ENCODE results near the gene KRTAP5-8. TPM values are rescaled to one million over a fixed set of nuclear protein-coding genes. Genes with fewer than 3 reads are reported as not detected.
"Not testable (repeated sequence)": the region's sequence is repeated elsewhere in the genome, so short reads cannot be mapped to it uniquely, and the experiment has no call there.

Gene KRTAP5-8
- total RNA-seq, 1 experiment from 2014 or later: not detected

DNA sequence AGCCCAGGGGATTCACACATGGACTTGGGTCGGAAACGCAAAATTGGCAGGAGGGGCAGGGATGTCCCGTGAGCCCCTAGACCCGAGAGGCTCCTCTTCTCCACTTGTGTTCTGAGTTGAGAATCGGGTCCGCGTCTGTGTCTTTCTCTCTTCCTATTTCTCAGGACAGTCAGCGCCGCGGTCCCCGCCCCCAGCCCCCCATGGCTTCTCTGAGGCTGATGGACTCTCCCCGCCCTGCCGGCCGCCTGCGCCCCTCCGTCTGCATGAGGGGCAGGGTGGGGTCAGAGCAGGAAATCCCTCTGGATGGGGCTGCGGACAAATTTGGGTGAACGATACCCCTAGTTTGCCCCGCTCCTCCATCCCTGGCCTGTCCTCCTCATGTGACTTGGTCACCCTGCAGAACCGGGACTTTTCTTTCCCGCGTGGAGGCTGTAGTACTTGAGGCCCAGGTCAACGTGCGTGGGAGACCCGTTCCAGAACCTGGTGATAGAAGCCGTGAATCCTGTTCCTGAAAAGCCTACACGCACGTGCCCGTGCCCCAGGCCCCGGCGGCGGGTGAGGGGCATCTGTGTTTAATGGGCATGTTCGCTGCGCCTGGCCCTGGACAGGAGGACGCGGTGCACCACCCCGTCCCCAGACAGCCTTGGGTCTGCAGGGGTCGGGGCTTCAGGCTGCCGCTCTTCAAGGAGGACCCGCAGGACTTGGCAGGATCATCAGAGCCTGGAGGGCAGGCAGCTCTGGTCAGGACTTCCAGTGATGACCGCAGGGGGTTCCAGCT is 39.1 kb downstream of the KRTAP5-8 start:
- H3K36me3 ChIP-seq (ENCODE audit: control insufficient read depth in 1 of 2, insufficient read depth in 2 of 2, low read length in 2 of 2); H3K4me2 ChIP-seq (ENCODE audit: low read length); BruUV-seq (replicated peaks); H3K27me3 ChIP-seq (ENCODE audit: insufficient read depth, low read length); ATAC-seq; intact Hi-C loops (cut with micrococcal nuclease); H3K9me3 ChIP-seq (ENCODE audit: control insufficient read depth in 1 of 2, insufficient read depth in 1 of 2, low read depth in 1 of 2, low read length in 2 of 2); H3K4me3 ChIP-seq (replicated peaks in 1 of 2; ENCODE audit: low read depth in 1 of 2, low read length in 2 of 2); RAD21 ChIA-PET (ENCODE audit: low non-redundant PET in 1 of 2, low total read pairs in 2 of 2, uncharacterized antibody in 2 of 2, unreplicated experiment in 2 of 2); POLR2A ChIA-PET; DNase-seq (ENCODE audit: low read depth, low spot score); H3K9me2 ChIP-seq (ENCODE audit: insufficient read depth); H3K9ac ChIP-seq (ENCODE audit: low read length); H3K27ac ChIP-seq (ENCODE audit: low read depth, low read length); H4K20me1 ChIP-seq (ENCODE audit: insufficient read depth); H2AFZ ChIP-seq (ENCODE audit: low read depth, low read length, poor library complexity, severe bottlenecking); H3K79me2 ChIP-seq (ENCODE audit: insufficient read depth, low read length); H3K4me1 ChIP-seq (ENCODE audit: control insufficient read depth in 1 of 2, insufficient read depth in 2 of 2, low read length in 2 of 2): not testable (repeated sequence)
- CTCF ChIA-PET: interaction anchor here (1.4 kb wide), 1 partner anchor 13 kb away, joined by 4 read pairs; no protein-coding TSS in a partner anchor

DNA sequence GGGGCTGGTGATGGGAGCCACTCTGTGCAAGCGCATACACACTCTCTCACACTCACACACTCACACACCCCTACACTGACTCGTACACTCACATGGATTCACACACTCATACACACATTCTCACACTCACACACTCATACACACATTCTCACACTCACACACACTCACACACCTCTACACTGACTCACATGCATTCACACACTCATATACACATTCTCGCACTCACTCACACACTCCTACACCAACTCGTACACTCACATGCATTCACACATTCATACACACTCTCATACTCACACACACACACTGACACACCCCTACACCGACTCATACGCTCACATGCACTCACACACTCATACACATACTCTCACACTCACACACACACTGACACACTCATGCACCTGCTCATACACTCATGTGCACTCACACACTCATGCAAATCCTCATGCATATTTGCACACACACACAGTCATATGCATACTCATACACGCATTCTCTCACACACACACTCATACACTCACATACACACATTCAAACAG is 39.7 kb downstream of the KRTAP5-8 start:
- no peak for DNase-seq (ENCODE audit: low read depth, low spot score)
- ChIA-PET CTCF (interaction anchor here (1.4 kb wide), 1 partner anchor 14 kb away, joined by 4 read pairs; no protein-coding TSS in a partner anchor), POLR2A (no interaction called here), RAD21 (ENCODE audit: low non-redundant PET in 1 of 2, low total read pairs in 2 of 2, uncharacterized antibody in 2 of 2, unreplicated experiment in 2 of 2) (no interaction called here)
- Histone ChIP-seq H3K9ac (ENCODE audit: low read length) (no peak overlapping the region), H4K20me1 (ENCODE audit: insufficient read depth) (no peaks in the 10 kb centered on the region), H3K4me3 (replicated peaks in 1 of 2; ENCODE audit: low read depth in 1 of 2, low read length in 2 of 2) (no peak overlapping the region), H2AFZ (ENCODE audit: low read depth, low read length, poor library complexity, severe bottlenecking) (no peak overlapping the region), H3K79me2 (ENCODE audit: insufficient read depth, low read length) (no peaks in the 10 kb centered on the region), H3K27me3 (ENCODE audit: insufficient read depth, low read length) (peaks cover 7% of the 10 kb centered on the region; the same call in 1 of the 2 replicates), H3K4me2 (ENCODE audit: low read length) (no peak overlapping the region), H3K9me2 (ENCODE audit: insufficient read depth) (no peaks in the 10 kb centered on the region), H3K36me3 (ENCODE audit: control insufficient read depth in 1 of 2, insufficient read depth in 2 of 2, low read length in 2 of 2) (no peaks in the 10 kb centered on the region), H3K9me3 (ENCODE audit: control insufficient read depth in 1 of 2, insufficient read depth in 1 of 2, low read depth in 1 of 2, low read length in 2 of 2) (no peaks in the 10 kb centered on the region), H3K4me1 (ENCODE audit: control insufficient read depth in 1 of 2, insufficient read depth in 2 of 2, low read length in 2 of 2) (peaks cover 0 to 4% of the 10 kb centered on the region in 2 experiments; a peak in 1 of 4 replicates), H3K27ac (ENCODE audit: low read depth, low read length) (no peak overlapping the region)
- TF ChIP-seq EZH2 (IDR thresholded peaks at IDR 0.05) (no peak), EZH2phosphoT487 (IDR thresholded peaks at IDR 0.05; ENCODE audit: borderline replicate concordance) (no peak), TCF7L2 (IDR thresholded peaks at IDR 0.05; ENCODE audit: borderline replicate concordance, extremely low read depth, insufficient read depth, insufficient read length) (no peak), JUND (IDR thresholded peaks at IDR 0.05) (no peak), ZNF274 (IDR thresholded peaks at IDR 0.05; ENCODE audit: low read depth, low read length) (no peak), YY1 (IDR thresholded peaks at IDR 0.05; ENCODE audit: extremely low read depth, insufficient replicate concordance, low read depth, low read length) (no peak)
- intact Hi-C loops (cut with micrococcal nuclease): no loop called here
- BruUV-seq (replicated peaks): no TSS peak
- ATAC-seq: no peak

DNA sequence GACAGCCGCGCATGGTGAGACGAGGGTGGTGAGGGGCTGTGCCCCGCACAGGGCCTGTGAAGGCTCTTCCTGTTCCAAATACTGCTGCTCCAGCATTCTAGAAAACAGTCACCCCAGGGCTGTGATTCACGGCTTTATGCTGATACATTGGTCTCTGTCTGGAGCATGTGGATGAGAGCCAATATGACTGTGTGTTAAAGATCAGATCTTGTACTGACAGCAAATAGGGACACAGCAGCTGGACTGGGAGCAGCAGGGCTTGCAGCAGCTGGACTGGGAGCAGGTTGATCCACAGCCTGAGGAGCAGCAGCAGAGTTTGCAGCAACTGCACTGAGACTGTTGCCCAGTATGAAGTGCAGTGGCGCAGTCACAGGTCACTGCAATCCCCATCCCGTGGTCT is 41.7 kb downstream of the KRTAP5-8 start:
- H3K9ac ChIP-seq (ENCODE audit: low read length); H3K36me3 ChIP-seq (ENCODE audit: control insufficient read depth in 1 of 2, insufficient read depth in 2 of 2, low read length in 2 of 2); H3K9me2 ChIP-seq (ENCODE audit: insufficient read depth); BruUV-seq (replicated peaks); H3K79me2 ChIP-seq (ENCODE audit: insufficient read depth, low read length); H3K4me3 ChIP-seq (replicated peaks in 1 of 2; ENCODE audit: low read depth in 1 of 2, low read length in 2 of 2); H3K27ac ChIP-seq (ENCODE audit: low read depth, low read length); POLR2A ChIA-PET; RAD21 ChIA-PET (ENCODE audit: low non-redundant PET in 1 of 2, low total read pairs in 2 of 2, uncharacterized antibody in 2 of 2, unreplicated experiment in 2 of 2); H3K4me2 ChIP-seq (ENCODE audit: low read length); H4K20me1 ChIP-seq (ENCODE audit: insufficient read depth); intact Hi-C loops (cut with micrococcal nuclease); H3K9me3 ChIP-seq (ENCODE audit: control insufficient read depth in 1 of 2, insufficient read depth in 1 of 2, low read depth in 1 of 2, low read length in 2 of 2); DNase-seq (ENCODE audit: low read depth, low spot score); H2AFZ ChIP-seq (ENCODE audit: low read depth, low read length, poor library complexity, severe bottlenecking); ATAC-seq; H3K27me3 ChIP-seq (ENCODE audit: insufficient read depth, low read length); H3K4me1 ChIP-seq (ENCODE audit: control insufficient read depth in 1 of 2, insufficient read depth in 2 of 2, low read length in 2 of 2): not testable (repeated sequence)
- CTCF ChIA-PET: interaction anchor here (0.7 to 1.8 kb wide), 7 partner anchors 10 to 459 kb away, joined by 3 to 19 read pairs (median 4); no protein-coding TSS in a partner anchor

Data from HCT116 (cell line).